Esophagus muscularis mucosa (tissue), 3 donors: Measurements from ENCODE around the gene PIP4K2B.

Experiments
- CTCF ChIP-seq, 3 experiments: fragments of 200-600 bp in 2 of 3; fragments of 450-650 bp in 1 of 3; sonication (generic) in 2 of 3; IDR thresholded peaks; one replicate each; pipeline ENCODE4 v1.5.1; 2017 to 2019; ENCODE audit warnings: antibody characterized with exemption in 3 of 3, mild to moderate bottlenecking in 2 of 3, moderate library complexity in 1 of 3
- POLR2A ChIP-seq: fragments of 450-650 bp; IDR thresholded peaks from one replicate; pipeline ENCODE4 v1.6.1; 2017; ENCODE audit warnings: antibody characterized with exemption, moderate library complexity, mild to moderate bottlenecking, low read depth

- TF ChIP-seq CTCF (IDR thresholded peaks at IDR 0.05) (no peak), POLR2A (no peak)
Measured at GRCh38 chr17:38789185-38789584, 10.2 kb downstream of the PIP4K2B start.
